ENCODE results near the gene ALDH3A2.

The ALDH3A2 gene

GRCh38 chr17:19717031-19717360, 68.4 kb downstream of the ALDH3A2 start:
- DNase-seq = no peak

- DNase-seq = no peak
These were observed 68.9 kb downstream of the ALDH3A2 start for GRCh38 chr17:19717411-19717908.

- DNase-seq = no peak
These were observed 69.6 kb downstream of the ALDH3A2 start for GRCh38 chr17:19718041-19718612.

- DNase-seq = no peak
These were observed 70.2 kb downstream of the ALDH3A2 start for GRCh38 chr17:19718613-19719354.

GRCh38 chr17:19719355-19720209, 71.0 kb downstream of the ALDH3A2 start:
- no peak for DNase-seq

- DNase-seq = no peak
These were observed 71.6 kb downstream of the ALDH3A2 start for GRCh38 chr17:19720210-19720475.

- no peak for DNase-seq
These were observed 72.3 kb downstream of the ALDH3A2 start for GRCh38 chr17:19720631-19721426.

- DNase-seq = no peak
These were observed 75.4 kb downstream of the ALDH3A2 start for GRCh38 chr17:19723964-19724363.

GRCh38 chr17:19724501-19725420, 76.2 kb downstream of the ALDH3A2 start:
- DNase-seq = no peak

- DNase-seq = no peak
These were observed 76.9 kb downstream of the ALDH3A2 start for GRCh38 chr17:19725486-19725885.

- no peak for DNase-seq
These were observed 78.3 kb downstream of the ALDH3A2 start for GRCh38 chr17:19726631-19727376.

Data from NCI-H2107 (cell line).